HepG2 (cell line): ENCODE measurements around the gene SLC7A4. TPM values are rescaled to one million over a fixed set of nuclear protein-coding genes. Genes with fewer than 3 reads are reported as not detected.

Experiments
- ATF6 ChIP-seq: sonication (generic); formaldehyde crosslinking; conservative IDR thresholded peaks from 2 replicates; pipeline ENCODE4 v1.4.0; 2020; ENCODE audit warnings: missing genetic modification reagents
- GATAD2A ChIP-seq: IDR thresholded peaks from 2 replicates; pipeline ENCODE4 v1.6.1; 2016
- HCFC1 ChIP-seq: fragments of 150-350 bp; IDR thresholded peaks from 2 replicates; pipeline ENCODE4 v1.6.1; 2014; ENCODE audit warnings: low read depth, low read length
- HINFP ChIP-seq: sonication (generic); formaldehyde crosslinking; IDR thresholded peaks from 2 replicates; pipeline ENCODE4 v1.4.0; 2020; ENCODE audit warnings: low read depth, mild to moderate bottlenecking, missing genetic modification reagents
- HNF1B ChIP-seq: sonication (generic); formaldehyde crosslinking; IDR thresholded peaks from 2 replicates; pipeline ENCODE4 v1.5.1; 2020; ENCODE audit warnings: mild to moderate bottlenecking, moderate library complexity, missing genetic modification reagents
- KAT8 ChIP-seq: IDR thresholded peaks from 2 replicates; pipeline ENCODE4 v1.6.1; 2016; ENCODE audit warnings: missing genetic modification reagents, missing compliant biosample characterization
- MLX ChIP-seq: IDR thresholded peaks from 2 replicates; pipeline ENCODE4 v1.6.1; 2016
- NKX3-1 ChIP-seq: sonication (generic); formaldehyde crosslinking; IDR thresholded peaks from 2 replicates; pipeline ENCODE4 v1.5.0; 2020; ENCODE audit warnings: missing genetic modification reagents
- SNAPC4 ChIP-seq: sonication (generic); formaldehyde crosslinking; IDR thresholded peaks from 2 replicates; pipeline ENCODE4 v1.4.0; 2020; ENCODE audit warnings: mild to moderate bottlenecking, missing genetic modification reagents
- TEF ChIP-seq: sonication (generic); formaldehyde crosslinking; IDR thresholded peaks from 2 replicates; pipeline ENCODE4 v1.5.0; 2020; ENCODE audit warnings: missing genetic modification reagents
- THRA ChIP-seq: sonication (generic); formaldehyde crosslinking; IDR thresholded peaks from 2 replicates; pipeline ENCODE4 v1.4.0; 2020; ENCODE audit warnings: missing genetic modification reagents, borderline replicate concordance
- ZNF205 ChIP-seq: IDR thresholded peaks from 2 replicates; pipeline ENCODE4 v1.6.1; 2018; ENCODE audit warnings: missing biosample characterization, missing genetic modification reagents
- ZNF329 ChIP-seq: sonication (generic); formaldehyde crosslinking; IDR thresholded peaks from 2 replicates; pipeline ENCODE4 v1.9.0; 2021; ENCODE audit warnings: low read depth, mild to moderate bottlenecking, missing genetic modification reagents
- polyA plus RNA-seq, 8 experiments: library from polyadenylated mRNA; depleted of rRNA in 3 of 8; stranded (reverse) in 7 of 8; unstranded in 1 of 8; fragments of >200 nt; fragmentation: Illumina TruSeq in 4 of 8; extraction: Trizol in 4 of 8; gene quantifications; 2 replicates each; pipeline versions ENCODE4 v1.2.1 to v1.2.3, GENCODE V29; 2011 to 2016; ENCODE audit warnings: low read depth in 4 of 8, missing spikeins in 1 of 8, mixed read lengths in 1 of 8; ENCODE audit not compliant: insufficient read depth in 1 of 8
- total RNA-seq, 5 experiments: library from RNA; depleted of rRNA; stranded (reverse); fragments of >200 nt; fragmentation: Illumina TruSeq; extraction: Trizol; gene quantifications; 2 replicates each; pipeline ENCODE4 v1.2.3, GENCODE V29; 2016; ENCODE audit warnings: low read depth in 1 of 5

The SLC7A4 gene
- total and polyA plus RNA-seq, 2 of the 13 experiments (the other 11 are each of a cell fraction or from before 2014, with no cell fraction given): not detected

- TF ChIP-seq HNF1B (CRISPR knock-in tag) (0 out of 2 replicates have a peak, but pooled peaks have one; percentile 30), ZNF329 (CRISPR knock-in tag) (0 out of 2 replicates have a peak, but pooled peaks have one; percentile 59), TEF (CRISPR knock-in tag) (peak; percentile 31; the same call in 1 of the 2 replicates), NKX3-1 (CRISPR knock-in tag) (peak; percentile 87; the same call in 1 of the 2 replicates), THRA (CRISPR knock-in tag) (peak; percentile 81; the same call in 1 of the 2 replicates), SNAPC4 (CRISPR knock-in tag) (no peak), GATAD2A (CRISPR knock-in tag) (peak; percentile 69), KAT8 (CRISPR knock-in tag) (peak; percentile 62), ZNF205 (CRISPR knock-in tag) (peak; percentile 79), HCFC1 (no peak), ATF6 (CRISPR knock-in tag) (0 out of 2 replicates have a peak, but pooled peaks have one; percentile 89), MLX (CRISPR knock-in tag) (0 out of 2 replicates have a peak, but pooled peaks have one; percentile 39), HINFP (CRISPR knock-in tag) (peak; percentile 32; the same call in 1 of the 2 replicates)
Observed at GRCh38 chr22:21009638-21010425, 22.5 kb downstream of the SLC7A4 start (continued).
